Mesodermal cell (in vitro differentiated cells): ENCODE measurements around the gene GAGE2A. TPM values are rescaled to one million over a fixed set of nuclear protein-coding genes. Genes with fewer than 3 reads are reported as not detected.
"Not testable (repeated sequence)": the region's sequence is repeated elsewhere in the genome, so short reads cannot be mapped to it uniquely, and the experiment has no call there.

Source experiments
- H3K27ac ChIP-seq: 2 replicates; pipeline ENCODE4 v1.7.0; 2013; ENCODE audit warnings: mild to moderate bottlenecking, low read depth, low read length, moderate library complexity; ENCODE audit not compliant: severe bottlenecking
- H3K36me3 ChIP-seq: 2 replicates; pipeline ENCODE4 v1.7.1; 2013; ENCODE audit warnings: mild to moderate bottlenecking, low read length, moderate library complexity; ENCODE audit not compliant: control insufficient read depth, insufficient read depth
- H3K4me1 ChIP-seq: one replicate; pipeline ENCODE4 v1.7.1; 2013; ENCODE audit warnings: mild to moderate bottlenecking, low read length; ENCODE audit not compliant: insufficient read depth, control insufficient read depth, poor library complexity, severe bottlenecking
- H3K4me3 ChIP-seq: 2 replicates; pipeline ENCODE4 v1.7.0; 2013; ENCODE audit warnings: low read length, control low read depth, mild to moderate bottlenecking; ENCODE audit not compliant: insufficient read depth, poor library complexity, severe bottlenecking; ENCODE audit errors: extremely low read depth
- H3K9me3 ChIP-seq: 2 replicates; pipeline ENCODE4 v1.7.1; 2013; ENCODE audit warnings: mild to moderate bottlenecking, low read length, moderate library complexity; ENCODE audit not compliant: control insufficient read depth
- WGBS, 2 experiments: methylation state at CpG; one replicate each; pipeline ENCODE4 v1.1.5; 2013; ENCODE audit warnings: missing lambda C conversion rate in 2 of 2; ENCODE audit not compliant: insufficient coverage in 2 of 2; 5-methylcytosine and 5-hydroxymethylcytosine counted together
- polyA plus RNA-seq, 2 experiments: library from polyadenylated mRNA; stranded (reverse); fragments of 50-300 nt; gene quantifications; one replicate each; pipeline ENCODE4 v1.2.3, GENCODE V29; 2013

GAGE2A gene, protein sequence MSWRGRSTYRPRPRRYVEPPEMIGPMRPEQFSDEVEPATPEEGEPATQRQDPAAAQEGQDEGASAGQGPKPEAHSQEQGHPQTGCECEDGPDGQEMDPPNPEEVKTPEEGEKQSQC
- polyA plus RNA-seq (2013, experiment 1 of 2): not detected
- polyA plus RNA-seq (2013, experiment 2 of 2): not detected

- not testable (repeated sequence) for H3K27ac ChIP-seq, H3K9me3 ChIP-seq, H3K4me3 ChIP-seq, H3K36me3 ChIP-seq, H3K4me1 ChIP-seq
- WGBS, 2 experiments: no CpG with 5 or more reads among the region's 16 CpGs
Observed at GRCh38 chrX:49589196-49589595, at the start of gene GAGE2A. GAGE2A (plus strand) TSS chrX:49589496; CDS start chrX:49590651, 1,155 bp downstream.

GRCh38 chrX:49541433-49541832 lies 47.9 kb upstream of the GAGE2A start, which contains the start of gene GAGE12D:
GAGE12D (plus strand) TSS chrX:49541733; CDS start chrX:49542888, 1,155 bp downstream.
- H3K4me1 ChIP-seq, H3K4me3 ChIP-seq, H3K27ac ChIP-seq, H3K9me3 ChIP-seq, H3K36me3 ChIP-seq: not testable (repeated sequence)
- no CpG with 5 or more reads among the region's 16 CpGs for WGBS, 2 experiments

GRCh38 chrX:49550989-49551388 lies 38.3 kb upstream of the GAGE2A start, which contains the start of gene GAGE12E:
GAGE12E (plus strand) TSS chrX:49551289; CDS start chrX:49552444, 1,155 bp downstream.
- H3K4me3 ChIP-seq, H3K36me3 ChIP-seq, H3K4me1 ChIP-seq, H3K27ac ChIP-seq, H3K9me3 ChIP-seq: not testable (repeated sequence)
- no CpG with 5 or more reads among the region's 16 CpGs for WGBS, 2 experiments

GRCh38 chrX:49560542-49560941 lies 28.8 kb upstream of the GAGE2A start, which contains the start of gene GAGE12F:
GAGE12F (plus strand) TSS chrX:49560842; CDS start chrX:49561997, 1,155 bp downstream.
- H3K36me3 ChIP-seq, H3K9me3 ChIP-seq, H3K4me1 ChIP-seq, H3K27ac ChIP-seq, H3K4me3 ChIP-seq: not testable (repeated sequence)
- no CpG with 5 or more reads among the region's 16 CpGs for WGBS, 2 experiments

DNA sequence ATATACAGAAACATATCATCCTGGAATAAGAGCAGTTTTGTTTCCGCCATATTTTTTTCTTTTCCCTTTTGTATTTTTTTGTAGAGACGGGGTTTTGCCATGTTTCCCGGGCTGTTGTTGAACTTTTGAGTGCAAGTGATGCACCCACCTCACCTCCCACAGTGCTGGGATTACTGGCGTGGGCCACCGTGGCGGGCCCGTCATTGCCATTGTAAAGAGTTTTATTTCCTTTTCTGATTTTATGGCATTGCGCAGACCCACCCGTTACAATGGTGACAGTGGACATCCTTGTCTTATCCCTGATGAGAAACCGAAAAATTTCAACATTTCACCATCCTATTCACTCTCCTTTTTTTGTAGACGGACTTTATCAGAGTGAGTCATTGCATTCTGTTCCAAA lies 20.6 kb upstream of the GAGE2A start:
- not testable (repeated sequence) for H3K27ac ChIP-seq, H3K4me1 ChIP-seq, H3K9me3 ChIP-seq, H3K4me3 ChIP-seq, H3K36me3 ChIP-seq
- WGBS, 2 experiments: no CpG with 5 or more reads among the region's 11 CpGs

DNA sequence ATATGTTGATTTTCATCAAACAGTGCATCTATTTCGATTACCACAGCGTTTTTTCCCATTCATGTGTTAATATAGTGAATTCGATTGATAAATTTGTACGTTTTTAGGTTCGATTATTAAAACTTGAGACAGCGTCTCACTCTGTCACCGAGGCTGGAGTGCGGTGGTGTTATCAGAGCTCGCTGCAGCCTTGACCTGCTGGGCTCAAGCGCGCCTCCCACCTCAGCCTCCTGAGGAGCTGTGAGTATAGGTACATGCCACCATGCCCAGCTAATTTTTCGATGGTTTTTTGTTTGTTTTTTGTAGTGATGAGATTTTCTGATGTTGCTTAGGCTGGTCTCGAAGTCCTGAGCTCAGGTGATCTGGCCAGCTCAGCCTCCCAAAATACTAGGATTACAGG lies 20.1 kb upstream of the GAGE2A start:
- not testable (repeated sequence) for H3K4me1 ChIP-seq, H3K4me3 ChIP-seq, H3K27ac ChIP-seq, H3K9me3 ChIP-seq, H3K36me3 ChIP-seq
- WGBS, 2 experiments: 91% methylated on average over 6 of the region's 13 CpGs; no CpG with 5 or more reads in 1 of the 2 experiments

- H3K36me3 ChIP-seq, H3K4me3 ChIP-seq, H3K4me1 ChIP-seq, H3K9me3 ChIP-seq, H3K27ac ChIP-seq: not testable (repeated sequence)
- no CpG with 5 or more reads among the region's 16 CpGs for WGBS, 2 experiments
Observed at GRCh38 chrX:49570100-49570499, 19.2 kb upstream of the GAGE2A start, which contains the start of gene GAGE12G. GAGE12G (plus strand) TSS chrX:49570400; CDS start chrX:49571555, 1,155 bp downstream.

- H3K36me3 ChIP-seq, H3K4me1 ChIP-seq, H3K27ac ChIP-seq, H3K9me3 ChIP-seq, H3K4me3 ChIP-seq: not testable (repeated sequence)
- no CpG with 5 or more reads among the region's 16 CpGs for WGBS, 2 experiments
Observed at GRCh38 chrX:49579649-49580048, 9.6 kb upstream of the GAGE2A start, which contains the start of gene GAGE12H. GAGE12H (plus strand) TSS chrX:49579949; CDS start chrX:49581104, 1,155 bp downstream.

DNA sequence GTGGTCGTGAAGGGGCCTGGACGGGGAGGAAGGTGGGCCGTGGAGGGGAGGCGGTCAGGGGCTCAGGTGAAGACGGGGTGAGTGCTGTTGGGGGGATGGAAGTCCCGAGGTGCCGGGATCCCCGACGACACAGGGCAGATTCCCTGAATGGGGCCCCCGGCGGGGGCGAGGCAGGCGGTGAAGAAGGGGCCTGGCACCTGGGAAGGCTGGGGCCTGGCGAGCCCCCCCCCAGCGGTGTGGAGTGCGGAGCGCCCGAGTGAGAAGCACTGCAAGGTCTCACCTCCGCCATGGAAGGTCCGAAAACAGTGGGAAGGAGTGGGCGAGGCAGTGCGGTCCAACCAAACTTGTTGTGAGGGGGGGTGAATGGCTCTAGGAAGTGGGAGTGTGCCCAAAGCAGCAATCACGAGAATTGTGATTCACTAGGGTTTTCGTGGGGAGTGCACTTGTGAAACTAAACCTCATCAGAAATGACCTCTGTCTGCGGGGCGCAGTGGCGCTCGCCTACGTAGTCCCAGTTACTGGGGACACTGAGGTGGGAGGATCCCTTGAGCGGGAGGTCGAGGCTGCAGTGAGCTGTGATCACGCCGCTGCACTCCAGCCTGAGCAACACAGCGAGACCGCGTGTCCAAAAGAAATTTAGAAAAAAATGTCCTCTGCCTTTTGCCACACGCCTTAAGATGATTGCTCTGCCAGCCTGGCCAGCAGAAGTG lies 628 bp downstream of the GAGE2A start:
- not testable (repeated sequence) for H3K36me3 ChIP-seq, H3K4me3 ChIP-seq, H3K4me1 ChIP-seq, H3K9me3 ChIP-seq, H3K27ac ChIP-seq
- WGBS, 2 experiments: 89 to 96% methylated on average over 9 to 14 of the region's 37 CpGs

DNA sequence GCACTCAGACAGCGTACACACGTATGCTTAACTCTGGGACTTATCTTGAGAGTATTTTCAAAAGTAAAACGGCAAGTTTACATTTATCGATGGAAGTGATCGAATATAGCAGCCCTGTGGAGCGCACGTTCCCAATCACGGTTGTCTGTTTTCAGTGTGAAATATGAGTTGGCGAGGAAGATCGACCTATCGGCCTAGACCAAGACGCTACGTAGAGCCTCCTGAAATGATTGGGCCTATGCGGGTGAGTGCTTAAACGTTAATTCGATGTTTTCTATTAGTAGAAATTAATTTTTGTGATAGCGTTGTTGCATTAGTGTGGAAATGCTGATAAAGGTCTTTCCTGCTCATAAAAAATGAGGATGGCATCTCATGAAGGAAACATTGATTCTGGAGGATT lies 1.2 kb downstream of the GAGE2A start:
- not testable (repeated sequence) for H3K36me3 ChIP-seq, H3K27ac ChIP-seq, H3K9me3 ChIP-seq, H3K4me3 ChIP-seq, H3K4me1 ChIP-seq
- no CpG with 5 or more reads among the region's 17 CpGs for WGBS, 2 experiments

GRCh38 chrX:49598720-49599119 lies 9.4 kb downstream of the GAGE2A start, which contains the start of gene GAGE1:
GAGE1 (plus strand) TSS chrX:49599020; CDS start chrX:49600175, 1,155 bp downstream.
- H3K36me3 ChIP-seq, H3K27ac ChIP-seq, H3K4me3 ChIP-seq, H3K4me1 ChIP-seq, H3K9me3 ChIP-seq: not testable (repeated sequence)
- WGBS, 2 experiments: no CpG with 5 or more reads among the region's 16 CpGs
